Measurements from ENCODE around the gene PLOD1. TPM values are rescaled to one million over a fixed set of nuclear protein-coding genes. Genes with fewer than 3 reads are reported as not detected.

PLOD1 gene
- total and polyA plus RNA-seq, 2 of the 13 experiments (the other 11 are each of a cell fraction or from before 2014, with no cell fraction given): 70.1 to 318 TPM

- TF ChIP-seq ZNF891 (CRISPR knock-in tag; IDR thresholded peaks at IDR 0.05) (peak; percentile 87), SKIL (CRISPR knock-in tag; IDR thresholded peaks at IDR 0.05; ENCODE audit: borderline replicate concordance) (no peak), CHD2 (IDR thresholded peaks at IDR 0.05; ENCODE audit: low read depth, low read length) (no peak), MYPOP (CRISPR knock-in tag; IDR thresholded peaks at IDR 0.05) (peak; percentile 76), KLF13 (CRISPR knock-in tag; IDR thresholded peaks at IDR 0.05) (no peak), STAT5B (CRISPR knock-in tag; IDR thresholded peaks at IDR 0.05) (no peak; the same call in 1 of the 2 replicates), HNF4G (IDR thresholded peaks at IDR 0.05; ENCODE audit: borderline replicate concordance, low read depth, low read length) (no peak), HNF4G (CRISPR knock-in tag; IDR thresholded peaks at IDR 0.05; ENCODE audit: borderline replicate concordance, low read depth) (0 out of 2 replicates have a peak, but pooled peaks have one; percentile 46), TBX3 (IDR thresholded peaks at IDR 0.05; ENCODE audit: borderline replicate concordance) (no peak), NR2F6 (IDR thresholded peaks at IDR 0.05) (no peak), NR2F6 (CRISPR knock-in tag; IDR thresholded peaks at IDR 0.05) (0 out of 2 replicates have a peak, but pooled peaks have one; percentile 3), AKAP8 (CRISPR knock-in tag; IDR thresholded peaks at IDR 0.05) (no peak), MED8 (CRISPR knock-in tag; IDR thresholded peaks at IDR 0.05; ENCODE audit: insufficient replicate concordance) (peak; percentile 54), PHB2 (IDR thresholded peaks at IDR 0.05; ENCODE audit: partially characterized antibody) (no peak), ZSCAN9 (CRISPR knock-in tag; IDR thresholded peaks at IDR 0.05; ENCODE audit: borderline replicate concordance) (0 out of 2 replicates have a peak, but pooled peaks have one; percentile 23), MTA1 (CRISPR knock-in tag; IDR thresholded peaks at IDR 0.05; ENCODE audit: borderline replicate concordance) (peak; percentile 39; the same call in 1 of the 2 replicates), EED (CRISPR knock-in tag; IDR thresholded peaks at IDR 0.05) (no peak; the same call in 1 of the 2 replicates), ZNF468 (CRISPR knock-in tag; IDR thresholded peaks at IDR 0.05) (no peak), ZNF383 (CRISPR knock-in tag; IDR thresholded peaks at IDR 0.05; ENCODE audit: borderline replicate concordance) (no peak), NCOA5 (CRISPR knock-in tag; IDR thresholded peaks at IDR 0.05) (no peak)
- TF ChIP-seq, protein P1, sequence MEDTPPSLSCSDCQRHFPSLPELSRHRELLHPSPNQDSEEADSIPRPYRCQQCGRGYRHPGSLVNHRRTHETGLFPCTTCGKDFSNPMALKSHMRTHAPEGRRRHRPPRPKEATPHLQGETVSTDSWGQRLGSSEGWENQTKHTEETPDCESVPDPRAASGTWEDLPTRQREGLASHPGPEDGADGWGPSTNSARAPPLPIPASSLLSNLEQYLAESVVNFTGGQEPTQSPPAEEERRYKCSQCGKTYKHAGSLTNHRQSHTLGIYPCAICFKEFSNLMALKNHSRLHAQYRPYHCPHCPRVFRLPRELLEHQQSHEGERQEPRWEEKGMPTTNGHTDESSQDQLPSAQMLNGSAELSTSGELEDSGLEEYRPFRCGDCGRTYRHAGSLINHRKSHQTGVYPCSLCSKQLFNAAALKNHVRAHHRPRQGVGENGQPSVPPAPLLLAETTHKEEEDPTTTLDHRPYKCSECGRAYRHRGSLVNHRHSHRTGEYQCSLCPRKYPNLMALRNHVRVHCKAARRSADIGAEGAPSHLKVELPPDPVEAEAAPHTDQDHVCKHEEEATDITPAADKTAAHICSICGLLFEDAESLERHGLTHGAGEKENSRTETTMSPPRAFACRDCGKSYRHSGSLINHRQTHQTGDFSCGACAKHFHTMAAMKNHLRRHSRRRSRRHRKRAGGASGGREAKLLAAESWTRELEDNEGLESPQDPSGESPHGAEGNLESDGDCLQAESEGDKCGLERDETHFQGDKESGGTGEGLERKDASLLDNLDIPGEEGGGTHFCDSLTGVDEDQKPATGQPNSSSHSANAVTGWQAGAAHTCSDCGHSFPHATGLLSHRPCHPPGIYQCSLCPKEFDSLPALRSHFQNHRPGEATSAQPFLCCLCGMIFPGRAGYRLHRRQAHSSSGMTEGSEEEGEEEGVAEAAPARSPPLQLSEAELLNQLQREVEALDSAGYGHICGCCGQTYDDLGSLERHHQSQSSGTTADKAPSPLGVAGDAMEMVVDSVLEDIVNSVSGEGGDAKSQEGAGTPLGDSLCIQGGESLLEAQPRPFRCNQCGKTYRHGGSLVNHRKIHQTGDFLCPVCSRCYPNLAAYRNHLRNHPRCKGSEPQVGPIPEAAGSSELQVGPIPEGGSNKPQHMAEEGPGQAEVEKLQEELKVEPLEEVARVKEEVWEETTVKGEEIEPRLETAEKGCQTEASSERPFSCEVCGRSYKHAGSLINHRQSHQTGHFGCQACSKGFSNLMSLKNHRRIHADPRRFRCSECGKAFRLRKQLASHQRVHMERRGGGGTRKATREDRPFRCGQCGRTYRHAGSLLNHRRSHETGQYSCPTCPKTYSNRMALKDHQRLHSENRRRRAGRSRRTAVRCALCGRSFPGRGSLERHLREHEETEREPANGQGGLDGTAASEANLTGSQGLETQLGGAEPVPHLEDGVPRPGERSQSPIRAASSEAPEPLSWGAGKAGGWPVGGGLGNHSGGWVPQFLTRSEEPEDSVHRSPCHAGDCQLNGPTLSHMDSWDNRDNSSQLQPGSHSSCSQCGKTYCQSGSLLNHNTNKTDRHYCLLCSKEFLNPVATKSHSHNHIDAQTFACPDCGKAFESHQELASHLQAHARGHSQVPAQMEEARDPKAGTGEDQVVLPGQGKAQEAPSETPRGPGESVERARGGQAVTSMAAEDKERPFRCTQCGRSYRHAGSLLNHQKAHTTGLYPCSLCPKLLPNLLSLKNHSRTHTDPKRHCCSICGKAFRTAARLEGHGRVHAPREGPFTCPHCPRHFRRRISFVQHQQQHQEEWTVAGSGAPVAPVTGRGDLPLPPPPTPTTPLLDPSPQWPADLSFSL (CRISPR knock-in tag; IDR thresholded peaks at IDR 0.05): no peak
Measured at GRCh38 chr1:11934302-11935056, at the start of gene PLOD1 (continued).
